B cell (primary cell): ENCODE results near the gene CREB3L1. TPM values are rescaled to one million over a fixed set of nuclear protein-coding genes. Genes with fewer than 3 reads are reported as not detected.

ENCODE experiments used
- ATAC-seq: fragments of 200-7000 bp; cut with Tn5 transposase; one replicate; pipeline ENCODE4 v1.10.0; 2021; ENCODE audit warnings: low read depth, mild to moderate bottlenecking, moderate number of reproducible peaks, moderate library complexity
- CTCF ChIA-PET: fragments of 350-600 bp; sonication (Branson Sonifier 250); formaldehyde crosslinking; loops from one replicate; lab custom pipeline; 2021; ENCODE audit warnings: antibody characterized with exemption, inconsistent platforms; lab: Charles Lee
- POLR2A ChIA-PET: fragments of 350-600 bp; sonication (Branson Sonifier 250); formaldehyde crosslinking; loops from one replicate; lab custom pipeline; 2021; ENCODE audit warnings: antibody characterized with exemption; lab: Charles Lee
- DNase-seq: peaks from one replicate; pipeline ENCODE4 v3.0.0; 2013
- H2AFZ ChIP-seq: 2 replicates; pipeline ENCODE4 v1.6.1; 2012; ENCODE audit warnings: mild to moderate bottlenecking, low read depth, low read length; ENCODE audit not compliant: insufficient read depth, poor library complexity, severe bottlenecking
- H3K27ac ChIP-seq, 2 donors: 1 replicate in 1 of 2; 2 replicates in 1 of 2; pipeline ENCODE4 v1.5.1; 2012 to 2013; ENCODE audit warnings: low read length in 2 of 2, mild to moderate bottlenecking in 2 of 2, moderate library complexity in 1 of 2
- H3K27me3 ChIP-seq, 4 experiments: fragments of 200-600 bp in 1 of 4; sonication (generic) in 1 of 4; replicated peaks in 1 of 4; 1 replicate in 2 of 4; 2 replicates in 2 of 4; pipeline versions ENCODE4 v1.6.1 to v1.7.0; 2013 to 2016; ENCODE audit warnings: low read length in 3 of 4, mild to moderate bottlenecking in 2 of 4, mixed read lengths in 1 of 4, moderate library complexity in 1 of 4; ENCODE audit not compliant: insufficient read depth in 4 of 4, control insufficient read depth in 3 of 4; ENCODE audit errors: control extremely low read depth in 1 of 4
- H3K36me3 ChIP-seq, 2 experiments: replicated peaks in 1 of 2; 1 replicate in 1 of 2; 2 replicates in 1 of 2; pipeline versions ENCODE4 v1.6.1 to v1.7.1; 2013; ENCODE audit warnings: low read length in 1 of 2; ENCODE audit not compliant: insufficient read depth in 2 of 2, control insufficient read depth in 1 of 2; ENCODE audit errors: control extremely low read depth in 1 of 2, extremely low read depth in 1 of 2
- H3K4me1 ChIP-seq, 2 donors: fragments of 200-600 bp in 1 of 2; sonication (generic) in 1 of 2; 1 replicate in 1 of 2; 2 replicates in 1 of 2; pipeline versions ENCODE4 v1.5.1 to v1.6.1; 2013 to 2017; ENCODE audit warnings: low read length in 2 of 2; ENCODE audit not compliant: control insufficient read depth in 2 of 2, insufficient read depth in 2 of 2
- H3K4me2 ChIP-seq: replicated peaks from 2 replicates; pipeline ENCODE3; 2012; ENCODE audit warnings: mild to moderate bottlenecking, low read depth, low read length; ENCODE audit not compliant: poor library complexity, severe bottlenecking
- H3K4me3 ChIP-seq, 5 experiments: fragments of 200-600 bp in 1 of 5; sonication (generic) in 1 of 5; 1 replicate in 3 of 5; 2 replicates in 2 of 5; pipeline versions ENCODE4 v1.5.1 to v1.7.0; 2011 to 2016; ENCODE audit warnings: low read length in 4 of 5, mild to moderate bottlenecking in 4 of 5, low read depth in 2 of 5, control low read depth in 1 of 5, moderate library complexity in 1 of 5; ENCODE audit not compliant: insufficient read depth in 1 of 5; ENCODE audit errors: control extremely low read depth in 1 of 5, extremely low read depth in 1 of 5
- H3K79me2 ChIP-seq: fragments of 200-600 bp; sonication (generic); one replicate; pipeline ENCODE4 v1.6.0; 2016; ENCODE audit warnings: low read length; ENCODE audit not compliant: control insufficient read depth, insufficient read depth
- H3K9ac ChIP-seq: fragments of 200-600 bp; sonication (generic); 2 replicates; pipeline ENCODE4 v1.6.1; 2017; ENCODE audit warnings: mild to moderate bottlenecking, low read length, moderate library complexity
- H3K9me3 ChIP-seq, 3 donors: one replicate each; pipeline versions ENCODE4 v1.6.1 to v1.7.1; 2013; ENCODE audit warnings: low read length in 2 of 3; ENCODE audit not compliant: control insufficient read depth in 2 of 3, insufficient read depth in 1 of 3; ENCODE audit errors: control extremely low read depth in 1 of 3
- H4K20me1 ChIP-seq: 2 replicates; pipeline ENCODE4 v1.6.0; 2012; ENCODE audit warnings: mild to moderate bottlenecking, low read length; ENCODE audit not compliant: insufficient read depth, control insufficient read depth, poor library complexity, severe bottlenecking
- H3K27ac Mint-ChIP-seq: one replicate; pipeline ENCODE4 v1.8.0; 2021; ENCODE audit warnings: mixed read lengths
- H3K27me3 Mint-ChIP-seq: one replicate; pipeline ENCODE4 v1.8.0; 2021; ENCODE audit warnings: mixed read lengths
- H3K4me1 Mint-ChIP-seq: one replicate; pipeline ENCODE4 v1.8.0; 2021; ENCODE audit warnings: mixed read lengths
- H3K4me3 Mint-ChIP-seq: one replicate; pipeline ENCODE4 v1.8.0; 2021; ENCODE audit warnings: mixed read lengths
- H3K9me3 Mint-ChIP-seq: one replicate; pipeline ENCODE4 v1.8.0; 2022; ENCODE audit warnings: mixed read lengths; ENCODE audit not compliant: insufficient read depth
- CTCF ChIP-seq: fragments of 200-600 bp; IDR thresholded peaks from one replicate; pipeline ENCODE4 v1.8.0; 2022; ENCODE audit warnings: antibody characterized with exemption, mild to moderate bottlenecking
- EZH2 ChIP-seq: IDR thresholded peaks from 2 replicates; pipeline ENCODE4 v1.6.1; 2012; ENCODE audit warnings: borderline replicate concordance, low read depth, mild to moderate bottlenecking, moderate library complexity, low read length; ENCODE audit not compliant: insufficient read depth, poor library complexity, severe bottlenecking
- WGBS: methylation state at CpG from one replicate; pipeline ENCODE4 v1.1.5; 2013; ENCODE audit warnings: missing lambda C conversion rate; ENCODE audit not compliant: insufficient coverage; 5-methylcytosine and 5-hydroxymethylcytosine counted together
- intact Hi-C: fragments of 100-400 bp; cut with micrococcal nuclease; formaldehyde crosslinking; loops from one replicate; pipeline ENCODE4 v1.10.0; 2022
- polyA plus RNA-seq: library from polyadenylated mRNA; depleted of rRNA; stranded (reverse); fragments of >200 nt; gene quantifications from 2 replicates; pipeline ENCODE4 v1.2.3, GENCODE V29; 2012
- total RNA-seq, 2 donors: library from RNA; stranded (reverse); fragments of 120-200 nt in 1 of 2; gene quantifications; 1 replicate in 1 of 2; 2 replicates in 1 of 2; pipeline versions ENCODE4 v1.2.3 to v1.2.4, GENCODE V29; 2013 to 2022

Gene CREB3L1
- total and polyA plus RNA-seq, 2 donors (not counting 1 experiment from before 2014, with no cell fraction given): not detected

- H3K4me3 Mint-ChIP-seq: peak overlapping the region; percentile 80
- CTCF ChIA-PET: interaction anchor here (1.1 to 1.3 kb wide), 2 partner anchors 19 to 21 kb away, joined by 3 to 4 read pairs; no protein-coding TSS in a partner anchor
- peaks cover 66% of the 10 kb centered on the region for H3K27me3 Mint-ChIP-seq
- WGBS: 1% methylated on average over 99 of the region's 99 CpGs
- Histone ChIP-seq H3K9me3 (peaks cover 0 to 9% (median 0%) of the 10 kb centered on the region in 3 donors), H2AFZ (peak overlapping the region; percentile 66), H4K20me1 (no peaks in the 10 kb centered on the region), H3K27me3 (peaks cover 0 to 70% (median 40%) of the 10 kb centered on the region in 4 experiments), H3K36me3 (no peaks in the 10 kb centered on the region), H3K4me1 (peaks cover 12 to 19% of the 10 kb centered on the region in 2 donors), H3K79me2 (no peaks in the 10 kb centered on the region), H3K4me3 (peak overlapping the region in 3 of 5 experiments; percentile 33 to 58 (median 41)), H3K4me2 (peak overlapping the region; percentile 92), H3K27ac (no peak overlapping the region), H3K9ac (peak overlapping the region; percentile 57)
- H3K27ac Mint-ChIP-seq: no peak overlapping the region
- no peaks in the 10 kb centered on the region for H3K9me3 Mint-ChIP-seq
- ATAC-seq (peak; percentile 31), DNase-seq (peak; percentile 46)
- intact Hi-C loops: no loop called here
- TF ChIP-seq CTCF (no peak), EZH2 (peak; percentile 10)
- POLR2A ChIA-PET: no interaction called here
- peaks cover 13% of the 10 kb centered on the region for H3K4me1 Mint-ChIP-seq
Measured at GRCh38 chr11:46332568-46333393, 55.3 kb downstream of the CREB3L1 start.

- CTCF ChIA-PET: interaction anchor here (1.3 kb wide), 1 partner anchor 20 kb away, joined by 4 read pairs; no protein-coding TSS in a partner anchor
- POLR2A ChIA-PET: no interaction called here
- Histone ChIP-seq H3K27ac (no peak overlapping the region), H3K4me3 (peak overlapping the region in 3 of 5 experiments; percentile 33 to 58 (median 41)), H3K4me1 (peaks cover 12 to 19% of the 10 kb centered on the region in 2 donors), H3K9me3 (peaks cover 0 to 9% (median 0%) of the 10 kb centered on the region in 3 donors), H3K4me2 (peak overlapping the region; percentile 92), H3K79me2 (no peaks in the 10 kb centered on the region), H3K9ac (peak overlapping the region; percentile 57), H3K27me3 (peaks cover 0 to 75% (median 40%) of the 10 kb centered on the region in 4 experiments), H3K36me3 (no peaks in the 10 kb centered on the region), H4K20me1 (no peaks in the 10 kb centered on the region), H2AFZ (peak overlapping the region; percentile 66)
- H3K9me3 Mint-ChIP-seq: no peaks in the 10 kb centered on the region
- TF ChIP-seq EZH2: no peak
- TF ChIP-seq CTCF: no peak
- DNase-seq (peak; percentile 40), ATAC-seq (no peak)
- H3K27me3 Mint-ChIP-seq: peaks cover 69% of the 10 kb centered on the region
- intact Hi-C loops: no loop called here
- WGBS: 2% methylated on average over 24 of the region's 25 CpGs
- H3K4me3 Mint-ChIP-seq: peak overlapping the region; percentile 80
- peaks cover 13% of the 10 kb centered on the region for H3K4me1 Mint-ChIP-seq
- H3K27ac Mint-ChIP-seq: no peak overlapping the region
Measured at GRCh38 chr11:46333394-46333947, 56.0 kb downstream of the CREB3L1 start.
